Measurements from ENCODE around the gene EPHB6.

DNA sequence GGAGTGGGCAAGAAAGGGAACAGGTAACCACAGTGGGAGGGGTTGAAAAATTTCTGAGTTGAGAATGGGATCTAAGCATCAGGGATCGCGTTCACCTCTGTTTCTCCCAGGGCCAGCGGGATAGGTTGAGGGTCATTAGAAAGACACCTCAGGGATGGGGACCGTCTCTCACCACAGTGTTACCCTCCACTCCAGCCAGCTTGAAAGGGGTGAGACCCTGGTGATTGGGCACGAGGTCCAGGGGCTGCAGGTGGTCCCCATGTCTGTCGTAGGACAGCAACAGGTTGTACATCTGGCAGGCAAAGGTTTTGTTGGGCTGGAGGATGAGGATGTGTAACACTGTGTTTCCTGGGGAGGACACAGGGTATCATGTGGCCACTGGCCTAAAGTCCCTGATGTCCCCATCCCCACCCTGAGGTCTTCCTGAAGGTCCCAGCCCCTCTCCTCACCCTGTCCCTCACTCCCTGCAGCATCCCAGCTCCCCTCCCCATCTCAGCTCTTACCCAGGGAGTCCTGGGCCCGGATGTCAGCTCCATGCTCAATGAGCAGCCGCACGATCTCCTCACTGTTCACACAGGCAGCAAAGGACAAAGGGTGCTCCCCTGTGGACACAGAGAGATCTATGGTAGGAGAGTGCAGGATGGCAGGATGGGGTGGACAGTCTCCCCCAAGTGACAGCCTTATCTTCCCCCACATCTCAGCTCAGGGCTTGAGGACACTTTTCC is 21.5 kb downstream of the EPHB6 start:
- TF ChIP-seq, protein P1, sequence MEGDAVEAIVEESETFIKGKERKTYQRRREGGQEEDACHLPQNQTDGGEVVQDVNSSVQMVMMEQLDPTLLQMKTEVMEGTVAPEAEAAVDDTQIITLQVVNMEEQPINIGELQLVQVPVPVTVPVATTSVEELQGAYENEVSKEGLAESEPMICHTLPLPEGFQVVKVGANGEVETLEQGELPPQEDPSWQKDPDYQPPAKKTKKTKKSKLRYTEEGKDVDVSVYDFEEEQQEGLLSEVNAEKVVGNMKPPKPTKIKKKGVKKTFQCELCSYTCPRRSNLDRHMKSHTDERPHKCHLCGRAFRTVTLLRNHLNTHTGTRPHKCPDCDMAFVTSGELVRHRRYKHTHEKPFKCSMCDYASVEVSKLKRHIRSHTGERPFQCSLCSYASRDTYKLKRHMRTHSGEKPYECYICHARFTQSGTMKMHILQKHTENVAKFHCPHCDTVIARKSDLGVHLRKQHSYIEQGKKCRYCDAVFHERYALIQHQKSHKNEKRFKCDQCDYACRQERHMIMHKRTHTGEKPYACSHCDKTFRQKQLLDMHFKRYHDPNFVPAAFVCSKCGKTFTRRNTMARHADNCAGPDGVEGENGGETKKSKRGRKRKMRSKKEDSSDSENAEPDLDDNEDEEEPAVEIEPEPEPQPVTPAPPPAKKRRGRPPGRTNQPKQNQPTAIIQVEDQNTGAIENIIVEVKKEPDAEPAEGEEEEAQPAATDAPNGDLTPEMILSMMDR (IDR thresholded peaks at IDR 0.05; ENCODE audit: insufficient read depth, low read depth, low read length), result no peak
- no peak for TF ChIP-seq EZH2 (IDR thresholded peaks at IDR 0.05; ENCODE audit: insufficient read depth, low read length)
